ENCODE results near the gene SUB1.

GRCh38 chr5:32587067-32587551, 1.8 kb downstream of the SUB1 start:
- TF ChIP-seq CTCF (conservative IDR thresholded peaks at IDR 0.05; ENCODE audit: low read depth, low read length): no peak
- TF ChIP-seq EZH2 (IDR thresholded peaks at IDR 0.05; ENCODE audit: borderline replicate concordance, low read depth, low read length, poor library complexity, severe bottlenecking): no peak

Data from A673 (cell line).